ENCODE measurements around the gene SBF2.

SBF2 gene

DNA sequence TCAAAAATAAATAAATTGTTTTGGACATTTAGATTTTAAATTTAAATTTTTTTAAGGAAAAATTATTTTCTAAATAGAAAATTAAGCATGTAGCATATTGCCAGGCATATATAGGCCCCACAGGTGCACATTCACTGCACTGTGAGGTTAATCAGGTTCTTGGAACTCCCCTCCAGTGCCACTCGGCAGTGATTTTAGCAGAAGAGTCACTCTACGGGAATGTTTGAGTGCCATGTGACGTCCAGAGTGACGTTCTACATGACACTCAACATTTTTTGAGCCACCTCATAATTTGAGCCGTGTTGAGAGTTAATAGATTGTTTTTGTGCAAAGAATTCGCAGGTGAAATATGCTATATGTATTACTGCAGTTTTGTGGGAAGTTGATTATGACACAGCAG is 552.8 kb downstream of the SBF2 start:
- H3K36me3 ChIP-seq (replicated peaks; ENCODE audit: low read depth, low read length) = peaks cover 44% of the 10 kb centered on the region
- no peak overlapping the region for H3K4me3 ChIP-seq (ENCODE audit: low read length)
- H3K4me2 ChIP-seq (ENCODE audit: low read length) = peak overlapping the region; percentile 21
- no peak overlapping the region for H2AFZ ChIP-seq (ENCODE audit: low read depth, low read length)
- H3K9me3 ChIP-seq (ENCODE audit: insufficient read depth, low read length) = 0 out of 2 replicates have a peak, but pooled peaks cover 2% of the 10 kb centered on the region
- peak overlapping the region; percentile 98 for H3K27ac ChIP-seq (ENCODE audit: low read length)
- no peak for TF ChIP-seq EZH2phosphoT487 (IDR thresholded peaks at IDR 0.05; ENCODE audit: low read depth)
- TF ChIP-seq, protein P1, sequence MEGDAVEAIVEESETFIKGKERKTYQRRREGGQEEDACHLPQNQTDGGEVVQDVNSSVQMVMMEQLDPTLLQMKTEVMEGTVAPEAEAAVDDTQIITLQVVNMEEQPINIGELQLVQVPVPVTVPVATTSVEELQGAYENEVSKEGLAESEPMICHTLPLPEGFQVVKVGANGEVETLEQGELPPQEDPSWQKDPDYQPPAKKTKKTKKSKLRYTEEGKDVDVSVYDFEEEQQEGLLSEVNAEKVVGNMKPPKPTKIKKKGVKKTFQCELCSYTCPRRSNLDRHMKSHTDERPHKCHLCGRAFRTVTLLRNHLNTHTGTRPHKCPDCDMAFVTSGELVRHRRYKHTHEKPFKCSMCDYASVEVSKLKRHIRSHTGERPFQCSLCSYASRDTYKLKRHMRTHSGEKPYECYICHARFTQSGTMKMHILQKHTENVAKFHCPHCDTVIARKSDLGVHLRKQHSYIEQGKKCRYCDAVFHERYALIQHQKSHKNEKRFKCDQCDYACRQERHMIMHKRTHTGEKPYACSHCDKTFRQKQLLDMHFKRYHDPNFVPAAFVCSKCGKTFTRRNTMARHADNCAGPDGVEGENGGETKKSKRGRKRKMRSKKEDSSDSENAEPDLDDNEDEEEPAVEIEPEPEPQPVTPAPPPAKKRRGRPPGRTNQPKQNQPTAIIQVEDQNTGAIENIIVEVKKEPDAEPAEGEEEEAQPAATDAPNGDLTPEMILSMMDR (IDR thresholded peaks at IDR 0.05; ENCODE audit: low read depth, low read length) = no peak
- H3K9ac ChIP-seq (ENCODE audit: low read length) = peak overlapping the region; percentile 83
- H4K20me1 ChIP-seq (ENCODE audit: insufficient read depth, low read length) = no peaks in the 10 kb centered on the region
- H3K4me1 ChIP-seq (ENCODE audit: low read length) = peaks cover 81% of the 10 kb centered on the region
- H3K27me3 ChIP-seq (ENCODE audit: low read depth, low read length) = no peaks in the 10 kb centered on the region
- H3K79me2 ChIP-seq (ENCODE audit: low read length) = peaks cover 66% of the 10 kb centered on the region

DNA sequence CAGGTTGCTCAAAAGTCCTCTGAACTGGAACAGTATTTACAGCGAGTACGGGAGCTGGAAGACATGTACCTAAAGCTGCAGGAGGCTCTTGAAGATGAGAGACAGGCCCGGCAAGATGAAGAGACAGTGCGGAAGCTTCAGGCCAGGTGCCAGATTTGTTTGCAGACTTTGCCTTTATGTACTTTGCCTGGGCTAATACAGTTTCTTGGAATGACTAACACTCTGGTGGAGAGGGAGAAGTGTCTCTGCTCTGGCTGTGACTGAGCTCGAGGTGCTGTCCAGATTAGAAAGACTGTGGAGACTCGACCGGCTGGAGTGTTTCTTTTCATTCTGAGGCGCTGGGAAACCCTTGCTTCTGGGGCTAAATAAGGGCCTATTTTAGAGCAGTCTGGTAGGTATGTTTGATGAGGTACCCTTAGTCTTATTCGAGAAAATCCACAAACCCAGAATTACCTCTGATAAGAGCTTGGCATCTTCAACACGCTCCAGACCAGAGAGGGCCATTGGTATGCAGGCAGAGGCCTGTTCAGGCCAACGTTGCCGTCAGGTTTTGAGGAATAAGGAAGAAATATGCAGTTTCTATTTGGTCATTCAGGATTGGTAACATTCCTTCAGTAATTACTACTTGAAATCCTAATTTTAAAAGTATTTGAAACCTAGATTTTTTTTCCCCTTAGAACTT is 553.7 kb downstream of the SBF2 start:
- peaks cover 50% of the 10 kb centered on the region for H3K36me3 ChIP-seq (replicated peaks; ENCODE audit: low read depth, low read length)
- H3K27ac ChIP-seq (ENCODE audit: low read length) = peak overlapping the region; percentile 98

DNA sequence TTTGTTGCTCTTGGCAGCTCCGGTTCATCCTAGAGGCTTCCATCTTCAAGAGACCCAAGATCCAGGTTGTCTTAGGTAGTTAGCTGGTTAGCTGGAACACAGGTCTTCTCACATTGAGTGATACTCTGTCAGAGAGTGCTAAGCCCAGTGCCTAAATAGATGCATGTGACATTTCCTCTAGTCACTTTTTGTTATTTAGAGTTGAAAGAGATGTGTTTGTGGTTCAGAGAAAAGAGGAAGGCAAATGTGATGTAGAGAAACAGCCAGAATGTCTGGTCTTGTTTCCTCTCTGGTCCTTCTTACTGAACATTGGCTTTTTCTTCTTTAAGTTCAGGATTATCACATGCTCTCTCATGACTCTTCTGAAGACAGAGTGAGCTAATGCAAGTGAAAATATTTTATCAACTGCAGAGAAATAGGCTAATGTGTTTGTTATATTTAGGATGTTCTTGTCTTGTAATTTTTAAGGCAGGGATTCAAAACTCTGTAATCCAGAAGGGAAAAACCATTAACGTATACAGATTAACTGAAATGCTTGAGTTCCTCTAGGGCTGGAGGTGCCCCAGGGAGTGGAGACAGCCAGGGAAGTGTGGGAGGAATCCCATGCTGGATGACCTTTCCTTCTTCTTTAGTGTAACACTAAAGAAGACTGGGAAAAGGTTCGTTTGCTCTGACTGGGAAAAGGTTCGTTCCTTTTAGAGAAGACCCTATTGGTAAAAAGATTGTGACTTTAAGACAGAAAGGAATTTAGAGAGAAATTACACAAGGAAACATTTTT is 554.7 kb downstream of the SBF2 start:
- H3K36me3 ChIP-seq (replicated peaks; ENCODE audit: low read depth, low read length) = peaks cover 57% of the 10 kb centered on the region
- peak overlapping the region; percentile 45 for H3K4me3 ChIP-seq (ENCODE audit: low read length)

More for the DNA sequence above, 553.7 kb downstream of the SBF2 start:
- Histone ChIP-seq H4K20me1 (ENCODE audit: insufficient read depth, low read length) (no peaks in the 10 kb centered on the region), H3K4me1 (ENCODE audit: low read length) (peaks cover 81% of the 10 kb centered on the region), H3K27me3 (ENCODE audit: low read depth, low read length) (no peaks in the 10 kb centered on the region), H3K4me2 (ENCODE audit: low read length) (peak overlapping the region; percentile 83), H3K9ac (ENCODE audit: low read length) (peak overlapping the region; percentile 83), H3K79me2 (ENCODE audit: low read length) (peaks cover 71% of the 10 kb centered on the region), H3K9me3 (ENCODE audit: insufficient read depth, low read length) (peaks cover 11% of the 10 kb centered on the region; the same call in 1 of the 2 replicates), H2AFZ (ENCODE audit: low read depth, low read length) (no peak overlapping the region), H3K4me3 (ENCODE audit: low read length) (peak overlapping the region; percentile 45)
- TF ChIP-seq EZH2phosphoT487 (IDR thresholded peaks at IDR 0.05; ENCODE audit: low read depth) = no peak
- TF ChIP-seq, protein P1 (IDR thresholded peaks at IDR 0.05; ENCODE audit: low read depth, low read length) = no peak

More for the DNA sequence above, 554.7 kb downstream of the SBF2 start:
- no peak for TF ChIP-seq EZH2phosphoT487 (IDR thresholded peaks at IDR 0.05; ENCODE audit: low read depth)
- TF ChIP-seq, protein P1 (IDR thresholded peaks at IDR 0.05; ENCODE audit: low read depth, low read length) = no peak
- no peaks in the 10 kb centered on the region for H3K27me3 ChIP-seq (ENCODE audit: low read depth, low read length)
- peaks cover 76% of the 10 kb centered on the region for H3K79me2 ChIP-seq (ENCODE audit: low read length)
- H3K27ac ChIP-seq (ENCODE audit: low read length) = peak overlapping the region; percentile 98
- peaks cover 74% of the 10 kb centered on the region for H3K4me1 ChIP-seq (ENCODE audit: low read length)
- H3K9me3 ChIP-seq (ENCODE audit: insufficient read depth, low read length) = peaks cover 14% of the 10 kb centered on the region; the same call in 1 of the 2 replicates
- H4K20me1 ChIP-seq (ENCODE audit: insufficient read depth, low read length) = no peaks in the 10 kb centered on the region
- H2AFZ ChIP-seq (ENCODE audit: low read depth, low read length) = no peak overlapping the region
- peak overlapping the region; percentile 83 for H3K4me2 ChIP-seq (ENCODE audit: low read length)
- H3K9ac ChIP-seq (ENCODE audit: low read length) = peak overlapping the region; percentile 83
